SHP77 treated with DMSO at 0.1 percent for 48 hours (cell line): ENCODE results near the gene SSR3.
"Not testable (repeated sequence)": the region's sequence is repeated elsewhere in the genome, so short reads cannot be mapped to it uniquely, and the experiment has no call there.

Experiments used
- DNase-seq: peaks from one replicate; lab custom pipeline; 2025; lab: John Stamatoyannopoulos, UW

SSR3 gene

GRCh38 chr3:156576051-156576450 lies 21.1 kb upstream of the SSR3 start:
- no peak for DNase-seq

- no peak for DNase-seq
Measured at GRCh38 chr3:156575641-156576040, 20.7 kb upstream of the SSR3 start.

- DNase-seq, result not testable (repeated sequence)
Measured at GRCh38 chr3:156569881-156570280, 15.0 kb upstream of the SSR3 start.

DNA sequence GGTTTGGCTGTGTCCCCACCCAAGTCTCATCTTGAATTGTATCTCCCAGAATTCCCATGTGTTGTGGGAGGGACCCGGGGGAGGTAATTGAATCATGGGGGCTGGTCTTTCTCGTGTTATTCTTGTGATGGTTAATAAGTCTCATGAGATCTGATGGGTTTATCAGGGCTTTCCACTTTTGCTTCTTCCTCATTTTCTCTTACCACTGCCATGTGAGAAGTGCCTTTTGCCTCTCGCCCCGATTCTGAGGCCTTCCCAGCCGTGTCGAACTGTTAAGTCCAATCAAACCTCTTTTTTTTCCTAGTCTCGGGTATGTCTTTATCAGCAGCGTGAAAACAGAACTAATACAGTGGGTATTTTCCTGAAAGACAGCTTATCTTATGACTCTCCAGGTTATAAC lies 14.1 kb upstream of the SSR3 start:
- not testable (repeated sequence) for DNase-seq

- no peak for DNase-seq
Measured at GRCh38 chr3:156563900-156564682, 9.2 kb upstream of the SSR3 start.

DNA sequence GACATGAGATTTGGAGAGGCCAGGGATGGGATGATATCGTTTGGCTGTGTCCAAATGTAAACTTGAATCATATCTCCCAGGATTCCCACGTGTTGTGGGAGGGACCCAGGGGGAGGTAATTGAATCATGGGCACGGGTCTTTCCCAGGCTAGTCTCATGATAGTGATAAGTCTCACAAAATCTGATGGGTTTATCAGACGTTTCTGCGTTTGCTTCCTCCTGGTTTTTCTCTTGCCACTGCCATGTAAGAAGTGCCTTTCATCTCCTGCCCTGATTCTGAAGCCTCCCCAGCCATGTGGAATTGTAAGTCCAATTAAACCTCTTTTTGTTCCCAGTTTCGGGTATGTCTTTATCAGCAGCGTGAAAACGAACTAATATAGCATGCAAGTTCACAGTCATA lies 7.6 kb upstream of the SSR3 start:
- DNase-seq, result not testable (repeated sequence)

DNA sequence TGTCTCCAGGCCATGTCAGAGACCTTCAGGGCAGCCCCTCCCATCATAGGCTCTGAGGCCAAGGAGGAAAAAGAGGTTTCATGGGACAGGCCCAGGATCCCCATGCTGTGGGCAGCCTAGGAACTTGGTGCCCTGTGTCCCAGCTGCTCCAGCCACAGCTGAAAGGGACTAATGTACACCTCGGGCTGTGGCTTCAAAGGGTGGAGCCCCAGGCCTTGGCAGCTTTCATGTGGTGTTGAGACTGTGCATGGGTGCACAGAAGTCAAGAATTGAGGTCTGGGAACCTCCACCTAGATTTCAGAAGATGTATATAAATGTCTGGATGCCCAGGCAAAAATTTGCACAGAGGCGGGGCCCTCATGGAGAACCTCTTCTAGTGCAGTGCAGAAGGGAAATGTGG lies 6.6 kb upstream of the SSR3 start:
- no peak for DNase-seq

DNA sequence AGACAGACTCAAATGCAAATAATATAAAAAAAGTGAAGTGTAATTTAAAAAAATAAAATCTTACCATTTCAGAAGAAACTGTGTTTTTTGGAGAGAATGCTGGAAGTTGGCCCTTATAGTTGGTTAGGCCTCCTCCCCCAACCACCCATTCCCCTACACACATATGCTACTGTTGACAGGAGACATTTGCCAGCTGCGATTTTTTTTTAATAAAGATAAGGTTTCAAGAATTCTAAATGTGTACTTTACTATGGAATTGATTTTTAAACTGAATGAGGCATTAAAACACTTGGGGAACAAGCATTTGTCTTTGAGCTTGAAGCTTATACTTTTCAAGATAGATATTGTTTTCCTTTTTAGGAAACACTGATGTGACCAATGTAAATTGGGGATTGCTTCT lies 4.4 kb upstream of the SSR3 start:
- no peak for DNase-seq

- DNase-seq, result no peak
Measured at GRCh38 chr3:156558389-156558788, 3.5 kb upstream of the SSR3 start.

DNA sequence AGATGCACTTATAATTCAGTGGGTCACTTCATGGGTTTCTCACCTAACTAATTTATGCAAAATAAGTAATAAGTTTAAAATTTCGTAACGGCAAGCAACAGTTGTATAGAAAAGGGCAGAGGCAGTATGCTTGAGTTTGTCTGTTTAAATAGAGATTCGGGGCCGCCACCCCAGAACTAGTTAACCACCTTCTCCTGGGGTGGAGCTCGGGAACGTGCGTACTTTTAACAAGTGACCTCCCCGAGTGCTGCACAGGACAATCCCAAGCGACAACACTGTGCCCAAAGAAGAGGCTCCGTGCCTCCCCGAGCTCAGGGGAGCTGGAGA lies 439 bp downstream of the SSR3 start:
- DNase-seq, result no peak

DNA sequence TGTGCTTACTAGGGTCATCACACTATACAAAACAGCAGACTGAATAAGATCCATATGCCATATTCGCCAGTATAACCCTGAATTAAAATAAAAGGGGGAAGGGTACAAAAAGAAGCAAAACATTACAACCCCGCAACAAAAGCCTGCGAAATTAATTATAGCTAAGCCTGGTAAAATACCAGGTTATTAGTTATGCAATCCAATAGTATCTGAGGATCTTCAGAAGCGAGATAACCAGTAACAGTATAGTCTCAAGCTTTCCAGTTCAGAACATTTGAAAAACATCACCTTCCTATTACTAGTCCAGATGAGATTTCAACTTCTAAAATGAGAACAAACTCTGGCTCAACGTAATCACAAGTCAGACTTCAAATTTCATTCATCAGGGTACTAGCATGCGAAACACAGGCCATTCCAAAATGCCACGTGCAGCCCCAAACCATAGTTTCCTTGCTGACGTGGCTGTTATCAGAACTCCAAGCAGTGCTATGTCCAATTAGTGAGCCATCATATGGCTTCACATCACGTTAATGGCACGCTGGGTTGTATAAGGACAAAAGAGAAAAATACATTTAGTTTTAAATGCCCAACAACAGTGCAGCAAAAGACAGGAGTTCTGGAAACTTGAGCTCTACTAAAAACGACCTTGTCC lies 1.1 kb downstream of the SSR3 start:
- DNase-seq, result no peak

DNA sequence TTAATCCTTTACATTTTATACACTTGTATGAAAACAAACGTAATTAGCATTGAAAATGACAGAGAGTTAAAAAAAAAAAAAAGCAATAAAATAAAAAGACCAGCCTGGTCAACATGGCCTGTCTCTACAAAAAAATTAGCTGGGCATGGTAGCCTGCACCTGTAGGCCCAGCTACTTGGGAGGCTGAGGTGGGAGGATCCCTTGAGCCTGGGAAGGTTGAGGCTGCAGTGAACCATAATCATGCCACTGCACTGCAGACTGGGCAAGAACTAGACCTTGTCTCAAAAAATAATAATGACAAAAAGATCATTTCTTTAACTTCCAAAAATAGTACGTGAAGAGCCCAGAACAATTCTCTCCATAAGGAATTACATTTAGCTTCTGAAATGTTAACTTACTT lies 1.9 kb downstream of the SSR3 start:
- DNase-seq, result no peak

- no peak for DNase-seq
Measured at GRCh38 chr3:156551746-156552145, 3.2 kb downstream of the SSR3 start.

DNA sequence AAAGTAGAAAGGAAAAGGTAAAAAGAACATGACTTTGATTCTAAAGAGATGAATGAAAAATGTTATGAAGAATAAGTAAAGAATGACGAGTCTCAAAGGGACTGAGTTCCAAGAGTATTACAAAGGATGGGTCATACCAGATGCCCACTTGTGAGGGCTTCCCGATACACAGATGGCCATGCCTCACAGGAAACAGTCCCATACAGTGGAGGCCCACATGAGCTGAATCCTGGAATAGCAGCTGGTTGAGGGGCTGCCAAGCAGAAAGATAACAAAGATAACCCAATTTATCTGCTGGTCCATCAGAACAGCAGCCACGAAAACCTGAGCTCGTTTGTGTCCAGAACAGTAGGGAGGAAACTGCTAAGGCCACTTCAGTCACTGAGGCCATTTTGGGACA lies 3.7 kb downstream of the SSR3 start:
- no peak for DNase-seq

DNA sequence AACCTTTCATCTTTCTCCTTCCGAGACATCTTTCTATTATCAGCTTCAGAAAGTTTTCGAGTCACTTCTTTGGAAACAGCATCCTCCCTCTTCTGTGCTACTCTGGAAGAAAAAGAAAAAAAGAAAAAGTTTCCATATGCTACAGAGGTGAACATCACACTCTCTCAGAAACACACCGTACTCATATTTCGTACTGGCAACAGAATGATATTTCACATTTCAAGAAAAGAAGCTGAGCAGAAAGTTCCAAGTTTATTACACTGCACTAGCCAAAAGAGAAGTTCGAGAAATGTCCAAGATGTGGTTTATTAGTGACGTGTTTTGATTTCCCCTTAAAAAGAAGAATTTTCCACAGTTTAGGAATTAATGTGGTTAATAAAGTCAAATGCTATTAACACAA lies 6.0 kb downstream of the SSR3 start:
- no peak for DNase-seq

DNA sequence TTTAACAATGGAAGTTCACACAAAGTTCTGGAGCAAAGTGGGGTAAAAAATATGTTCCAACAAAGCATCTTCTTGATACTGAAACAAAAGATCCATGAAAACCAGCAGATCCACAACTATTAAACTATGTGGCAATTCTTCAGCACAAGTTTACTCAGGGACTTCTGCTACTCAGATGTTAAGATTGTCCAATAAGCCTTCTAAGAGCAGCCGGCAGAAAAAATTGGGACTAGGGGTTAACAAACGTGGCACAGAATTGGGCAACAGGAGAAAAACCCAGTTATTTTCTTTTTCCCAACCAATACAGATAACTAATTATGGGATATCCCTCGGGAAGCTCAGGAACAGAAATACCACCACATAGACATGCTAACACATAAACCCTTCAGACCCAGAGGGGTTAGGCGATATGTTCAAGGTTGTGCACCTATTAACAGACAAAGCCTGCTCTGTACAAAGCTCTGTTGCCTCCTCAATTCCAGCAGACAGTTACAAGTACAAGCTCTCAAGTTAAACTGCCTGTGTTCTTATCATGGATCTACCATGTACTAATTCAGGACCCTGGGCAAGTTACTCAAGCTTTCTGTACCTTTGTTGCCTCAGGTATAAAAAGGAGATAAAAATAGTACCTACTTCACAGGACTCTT lies 6.8 kb downstream of the SSR3 start:
- no peak for DNase-seq

- DNase-seq, result no peak
Measured at GRCh38 chr3:156547637-156548036, 7.3 kb downstream of the SSR3 start.

DNA sequence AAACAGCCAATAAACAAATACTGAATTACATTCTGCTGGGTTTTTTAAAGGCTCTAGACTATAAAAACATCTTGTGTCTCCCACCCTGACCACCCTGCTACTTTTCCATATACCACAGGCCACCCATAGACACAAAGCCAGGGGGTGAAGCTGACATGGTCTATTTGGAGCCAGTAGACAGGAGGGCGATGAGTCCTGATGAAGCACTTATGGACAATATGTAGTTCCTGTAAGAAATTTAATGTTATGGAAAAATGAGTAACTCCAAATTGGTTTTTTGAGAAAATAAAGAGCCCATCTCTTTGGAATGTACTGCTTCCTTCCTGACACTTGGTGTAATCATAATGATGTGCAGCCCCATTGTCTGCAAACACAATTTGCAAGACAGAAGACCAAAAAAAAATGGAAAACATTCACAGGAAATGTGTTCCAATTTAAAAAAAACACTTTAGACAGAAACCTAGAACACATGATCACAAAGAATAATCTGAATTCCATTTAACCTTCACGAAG lies 11.8 kb downstream of the SSR3 start:
- no peak for DNase-seq

- DNase-seq, result no peak
Measured at GRCh38 chr3:156542101-156543042, 12.5 kb downstream of the SSR3 start.

DNA sequence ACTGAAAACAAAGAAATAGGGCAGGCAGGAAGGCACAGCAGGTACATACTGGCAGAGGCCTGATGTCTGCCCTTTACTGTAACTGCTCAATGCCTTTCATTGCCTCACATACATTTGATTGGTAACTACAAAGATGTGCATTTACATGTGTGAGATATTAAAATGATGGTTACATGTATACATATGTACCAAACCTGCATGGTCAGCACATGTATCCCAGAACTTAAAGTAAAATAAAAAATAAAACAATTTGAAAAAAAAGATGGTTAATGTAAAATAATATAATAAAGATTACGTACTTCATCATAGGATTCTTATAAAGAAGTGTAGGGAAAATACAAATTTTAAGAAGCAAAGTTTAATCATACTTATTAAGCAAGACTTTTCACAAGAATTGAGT lies 15.1 kb downstream of the SSR3 start:
- no peak for DNase-seq

DNA sequence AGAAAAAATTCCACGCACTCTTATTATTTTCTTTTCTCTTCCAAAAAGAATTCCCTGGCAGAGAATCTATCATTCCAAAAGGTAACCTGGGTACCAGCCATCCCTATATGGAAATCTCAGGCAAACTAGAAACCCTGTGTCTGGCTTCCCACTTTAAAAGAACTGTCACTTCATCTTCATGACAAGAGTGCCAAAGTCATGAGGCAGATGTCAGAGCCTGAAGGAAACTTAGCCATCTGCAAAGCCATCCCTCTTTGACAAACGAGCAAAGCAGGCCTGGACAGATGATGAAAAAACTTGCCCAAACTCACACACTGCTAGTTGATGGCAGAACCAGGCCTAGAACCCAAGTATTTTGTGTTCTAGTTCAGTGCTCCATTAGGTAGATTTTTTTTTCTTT lies 15.9 kb downstream of the SSR3 start:
- no peak for DNase-seq
